NCI-H1092 treated with DMSO at 0.1 percent for 48 hours (cell line): ENCODE measurements around the gene NOS2.

Experiments used
- DNase-seq: peaks from one replicate; lab custom pipeline; 2025; lab: John Stamatoyannopoulos, UW

NOS2 gene

DNA sequence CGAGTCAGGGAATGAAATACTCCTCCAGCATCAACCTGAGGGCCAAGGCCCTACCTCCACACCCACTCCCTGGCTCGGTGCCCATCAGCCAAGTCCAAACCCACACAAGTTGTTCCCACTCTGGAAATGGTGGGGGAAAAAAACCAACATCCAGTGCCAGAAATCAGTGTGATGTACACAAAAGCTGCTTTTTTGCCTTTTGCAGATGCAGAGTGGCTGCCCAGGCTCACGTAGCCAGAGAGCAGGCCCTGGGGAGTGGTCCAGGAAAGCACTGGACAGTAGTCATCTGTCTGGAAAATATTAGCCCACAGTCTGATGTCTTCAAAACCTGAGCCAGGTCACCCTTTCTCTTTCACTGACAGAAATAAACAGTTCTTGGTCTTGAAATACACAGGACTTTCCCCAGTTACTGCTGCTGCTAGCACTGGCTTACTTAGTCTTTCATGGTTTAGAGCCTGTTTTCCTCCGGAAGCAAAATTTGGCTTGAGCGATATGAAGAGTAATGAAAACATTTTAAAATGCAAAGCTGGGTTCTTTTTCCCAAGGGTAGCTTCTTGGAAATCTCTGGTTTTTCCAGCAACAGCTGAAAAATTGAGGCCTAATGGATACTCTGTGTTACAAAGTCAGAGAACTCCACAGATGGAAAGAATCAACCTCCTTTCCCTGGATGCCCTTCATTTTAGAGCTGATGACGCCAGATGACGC lies 18.2 kb upstream of the NOS2 start:
- DNase-seq: no peak

- DNase-seq: no peak
Measured at GRCh38 chr17:27817731-27818130, 17.4 kb upstream of the NOS2 start.

- DNase-seq: no peak
Measured at GRCh38 chr17:27816946-27817345, 16.6 kb upstream of the NOS2 start.

- DNase-seq: no peak
Measured at GRCh38 chr17:27811961-27812360, 11.6 kb upstream of the NOS2 start.

GRCh38 chr17:27810902-27811557 lies 10.7 kb upstream of the NOS2 start:
- no peak for DNase-seq

DNA sequence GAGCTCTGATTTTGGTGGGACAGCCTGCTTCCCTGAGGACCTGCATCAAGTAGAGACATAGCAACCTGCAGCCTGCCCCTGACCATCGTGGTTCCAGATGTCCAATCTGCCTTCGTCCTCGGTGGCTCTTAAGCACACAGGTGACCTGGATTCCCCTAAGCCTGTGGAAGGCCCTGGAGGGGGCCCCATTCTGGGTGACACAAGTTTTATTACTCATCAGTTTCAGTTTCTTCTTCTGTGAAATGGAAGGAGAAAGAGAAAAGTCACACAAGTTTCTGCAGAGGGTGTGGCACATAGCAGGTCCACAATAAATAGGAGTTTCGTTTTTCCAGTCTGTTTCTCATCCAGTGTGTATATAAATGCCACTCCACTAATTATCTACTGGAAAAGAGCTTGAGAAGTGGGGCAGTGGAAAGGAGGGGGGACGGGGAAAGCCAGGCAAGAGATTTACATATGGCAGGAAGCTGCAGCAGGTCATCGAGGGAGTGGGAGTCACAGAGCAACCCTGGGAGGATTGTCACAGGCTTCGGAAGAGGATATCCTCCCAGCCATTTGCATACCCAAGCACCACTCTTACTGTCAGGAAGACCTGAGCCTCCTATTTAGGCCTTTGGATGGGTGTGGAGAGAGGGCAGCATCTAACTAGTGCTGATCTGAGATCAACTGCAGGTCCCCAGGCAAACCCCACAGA lies 10.0 kb upstream of the NOS2 start:
- no peak for DNase-seq

- DNase-seq: no peak
Measured at GRCh38 chr17:27809555-27809954, 9.2 kb upstream of the NOS2 start.

DNA sequence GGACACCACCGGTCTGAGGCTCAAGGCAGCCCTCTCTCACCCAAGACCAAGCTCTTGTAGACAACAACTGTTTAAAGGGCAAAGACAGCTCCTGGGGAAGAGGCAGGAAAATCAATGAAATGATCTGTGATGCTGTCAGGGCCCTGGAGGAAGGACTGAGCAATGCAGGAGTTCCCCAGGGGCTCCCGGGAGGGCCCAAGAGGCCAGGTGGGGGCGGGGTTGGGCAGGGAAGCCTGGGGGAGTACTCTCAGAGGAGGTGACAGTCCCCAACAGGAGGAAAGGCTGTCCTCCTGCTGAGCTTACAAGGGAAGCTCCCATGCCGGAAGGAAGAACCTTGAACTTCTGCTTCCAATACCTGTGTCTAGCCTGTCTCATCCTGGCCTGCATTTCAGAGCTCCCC lies 8.3 kb upstream of the NOS2 start:
- no peak for DNase-seq

GRCh38 chr17:27807567-27808470 lies 7.5 kb upstream of the NOS2 start:
- DNase-seq: no peak

DNA sequence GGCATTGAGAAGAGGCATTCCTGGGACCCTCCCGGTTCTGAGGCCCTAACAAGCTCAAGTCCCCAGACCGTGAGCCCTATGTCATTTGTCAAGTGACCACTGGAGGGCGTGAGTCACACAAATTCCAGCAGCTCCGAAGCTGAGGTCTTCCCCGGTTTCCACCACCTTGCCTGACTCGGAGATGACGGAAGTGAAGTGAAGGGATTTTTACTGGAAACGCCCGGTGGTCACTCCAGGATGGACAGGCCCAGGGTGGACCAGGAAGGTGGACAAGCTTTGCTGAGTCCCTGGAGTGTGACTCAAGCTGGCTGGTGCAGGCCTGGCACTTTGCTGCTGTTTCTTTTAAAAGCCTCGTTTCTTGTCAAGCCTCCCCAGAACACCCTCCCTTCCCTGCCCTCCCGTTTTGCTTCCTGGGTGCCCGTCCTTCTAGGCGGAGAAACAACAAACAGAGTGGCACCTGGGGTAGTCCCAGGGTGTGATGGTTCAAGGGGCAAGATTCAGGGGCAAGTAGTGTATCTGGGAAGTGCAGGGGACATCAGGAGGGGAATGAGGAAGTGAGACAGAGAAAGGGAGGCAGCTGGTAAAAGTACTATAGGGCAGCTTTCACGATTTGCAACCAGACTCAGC lies 5.3 kb upstream of the NOS2 start:
- DNase-seq: peak; percentile 73

DNA sequence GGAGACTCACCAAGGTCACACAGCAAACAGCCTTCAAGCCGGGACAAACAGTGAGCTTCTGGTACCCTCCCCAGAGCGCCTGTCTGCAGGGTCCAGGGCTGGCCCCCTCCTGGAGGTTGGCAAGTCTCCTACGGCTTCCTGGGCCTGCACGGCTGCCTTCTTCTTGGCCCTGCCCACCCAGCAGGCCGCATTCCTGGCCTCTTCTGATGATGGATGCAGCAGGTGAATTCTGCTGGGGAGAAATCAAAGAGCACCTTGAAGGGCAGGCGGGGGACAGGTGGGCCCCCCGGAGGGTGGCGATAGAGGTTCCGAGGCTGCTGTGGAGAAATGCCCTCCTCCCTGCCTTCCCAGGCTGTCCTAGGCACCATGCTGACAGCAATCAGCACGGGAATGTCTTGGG lies 3.8 kb upstream of the NOS2 start:
- DNase-seq: no peak

GRCh38 chr17:27802962-27803680 lies 2.8 kb upstream of the NOS2 start:
- DNase-seq: no peak

- no peak for DNase-seq
Measured at GRCh38 chr17:27802033-27802432, 1.7 kb upstream of the NOS2 start.

DNA sequence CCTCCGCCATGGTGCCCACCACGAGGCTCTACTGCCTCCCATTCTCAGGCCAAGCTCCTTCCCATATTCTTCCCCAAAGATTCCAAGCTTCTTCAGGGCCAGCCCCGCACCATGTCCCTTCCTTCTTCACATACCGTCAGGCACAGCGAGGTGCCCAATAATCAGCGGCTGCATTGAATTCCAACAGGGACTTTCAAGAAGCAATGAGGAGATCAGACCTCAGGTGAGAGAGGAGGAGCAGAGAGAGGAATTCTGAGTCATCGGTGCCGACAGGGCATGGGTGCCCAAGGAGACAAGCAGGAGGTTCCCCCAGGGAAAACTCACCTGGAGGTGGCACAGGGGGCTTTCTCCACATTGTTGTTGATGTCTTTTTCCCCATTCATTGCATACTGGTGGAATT lies 2.0 kb downstream of the NOS2 start:
- no peak for DNase-seq

- DNase-seq: no peak
Measured at GRCh38 chr17:27797390-27798091, 2.8 kb downstream of the NOS2 start.

GRCh38 chr17:27793906-27794569 lies 6.3 kb downstream of the NOS2 start:
- DNase-seq: no peak

- DNase-seq: no peak
Measured at GRCh38 chr17:27793168-27793905, 7.0 kb downstream of the NOS2 start.

GRCh38 chr17:27792095-27792494 lies 8.2 kb downstream of the NOS2 start:
- no peak for DNase-seq

DNA sequence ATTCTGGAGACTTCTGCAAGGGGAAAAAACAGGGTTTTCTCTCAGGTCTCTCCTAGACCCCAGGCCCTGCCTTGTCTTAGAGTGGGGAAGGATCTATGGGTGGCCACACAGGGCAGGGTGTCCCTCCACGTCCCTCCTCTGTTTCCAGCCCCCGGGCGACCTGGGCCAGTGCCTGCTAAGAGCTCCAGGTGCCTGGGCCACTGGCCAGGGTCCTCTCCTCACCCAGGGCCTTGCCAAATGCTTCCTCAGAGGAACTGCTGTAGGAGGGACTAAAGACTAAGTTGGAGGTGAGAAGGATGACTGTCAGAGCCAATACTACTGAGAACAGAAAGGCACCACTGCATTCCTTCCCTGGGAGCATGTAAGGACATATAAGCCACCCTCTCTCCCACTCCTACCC lies 11.4 kb downstream of the NOS2 start:
- no peak for DNase-seq
